Pancreas (tissue), 10 donors: ENCODE data around the gene GRSF1. TPM values are rescaled to one million over a fixed set of nuclear protein-coding genes. Genes with fewer than 3 reads are reported as not detected.

Experiments used
- ATAC-seq, 4 donors: fragments of 200-7000 bp; cut with Tn5 transposase; one replicate each; pipeline versions ENCODE4 v1.8.0 to v1.9.1; 2020; ENCODE audit warnings: mild to moderate bottlenecking in 4 of 4, moderate library complexity in 4 of 4
- DNase-seq, 6 donors: peaks; one replicate each; pipeline ENCODE4 v3.0.0-alpha.2; 2020
- FAIRE-seq: peaks from 2 replicates; lab custom pipeline; 2012; peaks lifted over from hg19 to GRCh38; lab: Jason Lieb, UNC
- H3K27ac ChIP-seq, 4 donors: fragments of 200-600 bp; sonication (generic); 1 replicate in 3 of 4; 2 replicates in 1 of 4; pipeline versions ENCODE4 v1.5.0 to v1.8.0; 2020
- H3K27me3 ChIP-seq, 4 donors: fragments of 200-600 bp; one replicate each; pipeline ENCODE4 v1.8.0; 2021
- H3K36me3 ChIP-seq, 3 donors: fragments of 200-600 bp; sonication (generic) in 1 of 3; one replicate each; pipeline versions ENCODE4 v1.5.0 to v1.8.0; 2020 to 2021
- H3K4me1 ChIP-seq, 3 donors: fragments of 200-600 bp; one replicate each; pipeline ENCODE4 v1.8.0; 2021
- H3K4me3 ChIP-seq, 4 donors: fragments of 200-600 bp; sonication (generic) in 2 of 4; one replicate each; pipeline versions ENCODE4 v1.5.0 to v1.8.0; 2020 to 2021
- H3K9me3 ChIP-seq, 4 donors: fragments of 200-600 bp; one replicate each; pipeline ENCODE4 v1.8.0; 2021
- WGBS, 2 donors: extraction: QIAGEN DNeasy Blood & Tissue Kit; methylation state at CpG; one replicate each; pipeline ENCODE4 v1.1.7; 2013; 5-methylcytosine and 5-hydroxymethylcytosine counted together
- intact Hi-C, 3 donors: fragments of 100-400 bp; cut with DNase I; formaldehyde crosslinking; loops; one replicate each; pipeline versions ENCODE4 v1.11.1 to v1.14.2; 2022
- polyA plus RNA-seq, 2 donors: library from polyadenylated mRNA; stranded (reverse); fragments of 200-250 nt; gene quantifications; one replicate each; pipeline ENCODE4 v1.2.3, GENCODE V29; 2013
- total RNA-seq, 6 donors: library from RNA; stranded (reverse); fragmentation: NEBNext Ultra II Directional in 4 of 6; extraction: Animal tissue kit (Norgen Biotek cat#: 25700) in 4 of 6; gene quantifications; one replicate each; pipeline versions ENCODE4 v1.2.1 to v1.2.4, GENCODE V29; 2021 to 2023
- TF ChIP-seq, protein P1 (sequence below), 4 donors: fragments of 200-600 bp; sonication (generic) in 3 of 4; IDR thresholded peaks; one replicate each; pipeline versions ENCODE4 v1.5.0 to v1.8.0; 2021; ENCODE audit warnings: antibody characterized with exemption in 4 of 4
- donor health status: healthy with polysubstance abuse.
- donor health status: DM: no; HTN: no; CAD: no; lungs with moderate emphysema.
- donor health status: DM: no; HTN: no; CAD: no.
- donor health status: control.
- donor health status: control.
- donor health status: Bipolar disorder and iron deficiency.
- donor health status: DM: yes; HTN: yes; CAD: no.
- donor health status: DM: no; HTN: no; CAD: no.
- donor health status: DM: no; HTN: no; CAD: no.
- donor health status: DM: yes; HTN: yes; CAD: no.

Gene GRSF1
- total and polyA plus RNA-seq, 8 donors, result 15.5 to 41.8 (median 34.0) TPM

DNA sequence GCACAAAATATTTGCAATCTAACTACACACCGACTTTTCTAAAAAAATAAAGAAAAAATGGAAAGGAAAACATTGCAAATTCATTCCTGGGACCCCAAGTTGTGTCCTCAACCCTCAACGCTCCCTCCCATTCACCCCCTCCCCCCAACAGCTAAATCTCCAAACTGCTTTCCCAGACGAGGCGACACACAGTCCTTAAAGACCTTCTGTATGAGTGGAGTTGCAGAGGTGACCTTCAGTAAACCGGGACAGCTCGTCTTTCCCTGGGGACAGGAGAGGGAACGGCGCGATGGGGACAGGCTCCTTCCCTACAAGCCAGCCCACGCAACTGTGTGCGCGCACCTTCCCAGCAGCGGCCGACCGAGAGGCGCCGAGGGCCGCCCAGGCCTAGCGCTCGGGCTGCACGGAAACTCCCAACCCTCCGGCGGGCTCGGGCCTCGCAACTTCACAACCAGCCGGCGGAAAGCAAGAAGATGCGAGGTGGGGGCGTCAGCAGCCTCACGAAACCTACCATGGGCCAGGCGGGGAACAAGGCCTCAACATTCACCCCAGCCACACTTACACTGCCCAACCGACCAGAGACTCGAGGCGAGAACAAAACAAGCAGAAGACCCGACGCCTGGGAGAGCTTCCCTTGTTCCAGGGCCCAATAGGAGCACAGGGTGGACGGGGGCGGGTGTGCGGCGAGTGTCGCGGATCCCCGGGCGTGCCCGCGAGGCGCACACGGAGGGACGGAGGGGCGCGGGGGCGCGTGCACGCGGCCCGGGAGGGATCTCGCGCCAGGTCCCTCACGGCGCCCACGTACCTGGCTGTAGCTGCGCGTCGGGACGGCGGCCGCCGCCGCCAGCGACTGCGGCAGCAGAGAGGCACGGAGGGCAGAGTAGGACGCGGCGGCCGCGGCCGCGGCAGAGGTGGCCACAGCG lies 763 bp downstream of the GRSF1 start:
- 0 to 1% methylated on average over 60 to 80 of the region's 80 CpGs for WGBS, 2 donors
- no peaks in the 10 kb centered on the region for H3K9me3 ChIP-seq
- H3K27me3 ChIP-seq, result no peaks in the 10 kb centered on the region
- ATAC-seq (peak; percentile 61 to 77 (median 72)), DNase-seq (peak; percentile 58 to 84 (median 68)), FAIRE-seq (no peak)
- intact Hi-C loops, result no loop called here
- peaks cover 8 to 11% (median 11%) of the 10 kb centered on the region in 3 donors for H3K4me1 ChIP-seq
- peak overlapping the region; percentile 83 to 94 (median 89) for H3K27ac ChIP-seq
- H3K36me3 ChIP-seq, result peaks cover 0 to 7% (median 0%) of the 10 kb centered on the region in 3 donors
- TF ChIP-seq, protein P1, sequence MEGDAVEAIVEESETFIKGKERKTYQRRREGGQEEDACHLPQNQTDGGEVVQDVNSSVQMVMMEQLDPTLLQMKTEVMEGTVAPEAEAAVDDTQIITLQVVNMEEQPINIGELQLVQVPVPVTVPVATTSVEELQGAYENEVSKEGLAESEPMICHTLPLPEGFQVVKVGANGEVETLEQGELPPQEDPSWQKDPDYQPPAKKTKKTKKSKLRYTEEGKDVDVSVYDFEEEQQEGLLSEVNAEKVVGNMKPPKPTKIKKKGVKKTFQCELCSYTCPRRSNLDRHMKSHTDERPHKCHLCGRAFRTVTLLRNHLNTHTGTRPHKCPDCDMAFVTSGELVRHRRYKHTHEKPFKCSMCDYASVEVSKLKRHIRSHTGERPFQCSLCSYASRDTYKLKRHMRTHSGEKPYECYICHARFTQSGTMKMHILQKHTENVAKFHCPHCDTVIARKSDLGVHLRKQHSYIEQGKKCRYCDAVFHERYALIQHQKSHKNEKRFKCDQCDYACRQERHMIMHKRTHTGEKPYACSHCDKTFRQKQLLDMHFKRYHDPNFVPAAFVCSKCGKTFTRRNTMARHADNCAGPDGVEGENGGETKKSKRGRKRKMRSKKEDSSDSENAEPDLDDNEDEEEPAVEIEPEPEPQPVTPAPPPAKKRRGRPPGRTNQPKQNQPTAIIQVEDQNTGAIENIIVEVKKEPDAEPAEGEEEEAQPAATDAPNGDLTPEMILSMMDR (IDR thresholded peaks at IDR 0.05), result no peak
- peak overlapping the region; percentile 84 to 95 (median 90) for H3K4me3 ChIP-seq

DNA sequence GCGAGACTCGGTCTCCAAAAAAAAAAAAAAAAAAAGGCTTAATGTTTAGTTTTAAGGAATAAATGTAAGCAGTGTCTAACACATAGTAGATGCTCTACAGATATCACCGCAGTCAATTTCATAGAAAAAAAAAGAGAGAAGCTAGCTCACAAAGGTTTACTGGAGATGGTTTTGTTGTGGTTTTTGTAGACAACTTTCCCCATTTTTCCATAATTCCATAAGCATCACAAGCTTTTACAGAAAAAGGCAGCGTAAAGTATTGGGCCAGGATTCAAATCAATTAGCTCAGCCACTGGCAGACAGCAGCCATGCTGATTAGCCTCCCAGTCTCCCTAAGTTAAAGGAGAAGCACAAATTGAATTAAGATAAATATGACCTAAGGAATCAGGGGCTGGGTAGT lies 1.5 kb downstream of the GRSF1 start:
- 2 to 3% methylated on average over 2 to 3 of the region's 4 CpGs for WGBS, 2 donors
- Histone ChIP-seq H3K27ac (peak overlapping the region in 3 of 4 donors; percentile 88 to 94 (median 90)), H3K27me3 (no peaks in the 10 kb centered on the region), H3K36me3 (peaks cover 0 to 7% (median 0%) of the 10 kb centered on the region in 3 donors), H3K9me3 (no peaks in the 10 kb centered on the region), H3K4me3 (peak overlapping the region; percentile 84 to 95 (median 90)), H3K4me1 (peaks cover 8 to 11% (median 11%) of the 10 kb centered on the region in 3 donors)
- intact Hi-C loops, result no loop called here
- TF ChIP-seq, protein P1 (IDR thresholded peaks at IDR 0.05), result no peak
- no peak for FAIRE-seq
- DNase-seq, result no peak
- no peak for ATAC-seq

DNA sequence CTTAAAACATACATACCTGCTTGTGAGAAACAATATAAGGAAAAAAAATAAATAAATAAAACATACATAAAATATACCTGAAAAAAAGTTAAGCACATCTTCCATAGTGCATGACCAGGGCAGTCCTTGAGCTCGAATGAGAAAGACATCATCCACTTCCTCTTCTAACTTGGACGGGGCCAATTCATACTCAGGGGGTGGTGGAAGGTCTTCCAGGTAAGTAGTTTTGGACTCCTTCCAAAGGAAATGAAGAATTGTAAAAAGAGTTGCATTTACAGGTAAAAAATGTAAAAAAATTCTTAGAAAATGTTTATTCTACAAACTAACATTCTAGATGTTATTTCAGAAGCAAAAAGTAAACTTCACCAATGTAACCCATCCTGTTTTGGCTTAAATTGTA lies 3.6 kb downstream of the GRSF1 start:
- DNase-seq, result no peak
- no peak overlapping the region for H3K4me3 ChIP-seq
- peaks cover 4 to 11% (median 8%) of the 10 kb centered on the region in 3 donors for H3K4me1 ChIP-seq
- FAIRE-seq, result no peak
- H3K27ac ChIP-seq, result no peak overlapping the region
- H3K9me3 ChIP-seq, result no peaks in the 10 kb centered on the region
- H3K36me3 ChIP-seq, result peaks cover 0 to 24% (median 13%) of the 10 kb centered on the region in 3 donors
- H3K27me3 ChIP-seq, result no peaks in the 10 kb centered on the region
- TF ChIP-seq, protein P1 (IDR thresholded peaks at IDR 0.05), result no peak
- 53 to 62% methylated on average over 2 of the region's 2 CpGs for WGBS, 2 donors
- no peak for ATAC-seq
- intact Hi-C loops, result no loop called here

DNA sequence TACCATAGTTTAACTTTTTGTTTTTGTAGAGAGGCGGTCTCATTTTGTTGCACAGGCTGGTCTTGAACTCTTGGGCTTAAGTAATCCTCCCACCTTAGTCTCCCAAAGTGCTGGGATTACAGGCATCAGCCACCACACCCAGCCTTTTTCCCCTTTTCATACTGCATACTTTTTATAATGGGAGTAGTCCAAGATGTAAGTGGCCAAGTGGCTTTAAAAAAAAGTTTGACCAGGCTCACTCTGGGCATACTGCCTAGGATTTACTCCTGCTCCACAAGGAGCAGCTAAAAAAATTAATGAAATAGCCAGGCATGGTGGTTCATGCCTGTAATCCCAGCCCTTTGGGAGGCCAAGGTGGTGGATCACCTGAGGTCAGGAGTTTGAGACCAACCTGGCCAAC lies 6.0 kb downstream of the GRSF1 start:
- TF ChIP-seq, protein P1 (IDR thresholded peaks at IDR 0.05), result no peak
- 100% methylated on average over 1 of the region's 1 CpG for whole genome bisulfite sequencing, 2 donors
- H3K36me3 ChIP-seq, result peaks cover 0 to 38% (median 25%) of the 10 kb centered on the region in 3 donors
- peaks cover 4 to 11% (median 8%) of the 10 kb centered on the region in 3 donors for H3K4me1 ChIP-seq
- no peak for DNase-seq
- no peak overlapping the region for H3K4me3 ChIP-seq
- H3K27ac ChIP-seq, result no peak overlapping the region
- intact Hi-C loops, result no loop called here
- no peaks in the 10 kb centered on the region for H3K27me3 ChIP-seq
- ATAC-seq, result no peak
- no peaks in the 10 kb centered on the region for H3K9me3 ChIP-seq
- FAIRE-seq, result no peak
